GM23338 (cell line): ENCODE results near the gene GRK5.

Experiments
- CREB1 ChIP-seq: fragments of 250-450 bp; sonication (Bioruptor Pico); IDR thresholded peaks from 2 replicates; pipeline ENCODE4 v1.5.0; 2020; ENCODE audit warnings: low read depth, mild to moderate bottlenecking, moderate library complexity
- EZH2 ChIP-seq: fragments of 200-600 bp; sonication (generic); IDR thresholded peaks from one replicate; pipeline ENCODE4 v1.8.0; 2017; ENCODE audit warnings: antibody characterized with exemption, mild to moderate bottlenecking, low read depth; ENCODE audit not compliant: unreplicated experiment
- EZH2phosphoT487 ChIP-seq: fragments of 200-600 bp; sonication (generic); IDR thresholded peaks from one replicate; pipeline ENCODE4 v1.8.1; 2018; ENCODE audit warnings: antibody characterized with exemption; ENCODE audit not compliant: unreplicated experiment
- POLR2AphosphoS5 ChIP-seq: IDR thresholded peaks from 2 replicates; pipeline ENCODE4 v1.6.1; 2016; ENCODE audit warnings: antibody characterized with exemption, low read depth
- STAT1 ChIP-seq: IDR thresholded peaks from one replicate; pipeline ENCODE4 v1.6.1; 2016; ENCODE audit warnings: antibody characterized with exemption; ENCODE audit not compliant: unreplicated experiment
- ZNF331 ChIP-seq: fragments of 250-450 bp; sonication (Bioruptor Pico); IDR thresholded peaks from 2 replicates; pipeline ENCODE4 v1.5.0; 2020; ENCODE audit warnings: low read depth, mild to moderate bottlenecking, moderate library complexity
- ZNF462 ChIP-seq: fragments of 250-450 bp; sonication (Bioruptor Pico); IDR thresholded peaks from 2 replicates; pipeline ENCODE4 v1.5.0; 2020; ENCODE audit warnings: mild to moderate bottlenecking, moderate library complexity
- TF ChIP-seq, protein P1 (sequence below), 2 experiments: fragments of 200-600 bp in 1 of 2; sonication (generic) in 1 of 2; conservative IDR thresholded peaks; 2 replicates each; pipeline versions ENCODE4 v1.5.1 to v1.6.1; 2016 to 2017; ENCODE audit warnings: antibody characterized with exemption in 2 of 2, low read depth in 2 of 2, mild to moderate bottlenecking in 2 of 2, moderate library complexity in 1 of 2
- TF ChIP-seq, protein P2 (sequence below): IDR thresholded peaks from one replicate; pipeline ENCODE4 v1.6.1; 2018; ENCODE audit warnings: antibody characterized with exemption; ENCODE audit not compliant: unreplicated experiment
- TF ChIP-seq, protein P3 (sequence below): IDR thresholded peaks from 2 replicates; pipeline ENCODE4 v1.6.1; 2016; ENCODE audit warnings: antibody characterized with exemption

- TF ChIP-seq POLR2AphosphoS5 = no peak
- TF ChIP-seq, protein P1, sequence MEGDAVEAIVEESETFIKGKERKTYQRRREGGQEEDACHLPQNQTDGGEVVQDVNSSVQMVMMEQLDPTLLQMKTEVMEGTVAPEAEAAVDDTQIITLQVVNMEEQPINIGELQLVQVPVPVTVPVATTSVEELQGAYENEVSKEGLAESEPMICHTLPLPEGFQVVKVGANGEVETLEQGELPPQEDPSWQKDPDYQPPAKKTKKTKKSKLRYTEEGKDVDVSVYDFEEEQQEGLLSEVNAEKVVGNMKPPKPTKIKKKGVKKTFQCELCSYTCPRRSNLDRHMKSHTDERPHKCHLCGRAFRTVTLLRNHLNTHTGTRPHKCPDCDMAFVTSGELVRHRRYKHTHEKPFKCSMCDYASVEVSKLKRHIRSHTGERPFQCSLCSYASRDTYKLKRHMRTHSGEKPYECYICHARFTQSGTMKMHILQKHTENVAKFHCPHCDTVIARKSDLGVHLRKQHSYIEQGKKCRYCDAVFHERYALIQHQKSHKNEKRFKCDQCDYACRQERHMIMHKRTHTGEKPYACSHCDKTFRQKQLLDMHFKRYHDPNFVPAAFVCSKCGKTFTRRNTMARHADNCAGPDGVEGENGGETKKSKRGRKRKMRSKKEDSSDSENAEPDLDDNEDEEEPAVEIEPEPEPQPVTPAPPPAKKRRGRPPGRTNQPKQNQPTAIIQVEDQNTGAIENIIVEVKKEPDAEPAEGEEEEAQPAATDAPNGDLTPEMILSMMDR (conservative IDR thresholded peaks at IDR 0.05; ENCODE audit: low read depth in 2 of 2) = no peak
- no peak for TF ChIP-seq EZH2phosphoT487
- TF ChIP-seq, protein P2, sequence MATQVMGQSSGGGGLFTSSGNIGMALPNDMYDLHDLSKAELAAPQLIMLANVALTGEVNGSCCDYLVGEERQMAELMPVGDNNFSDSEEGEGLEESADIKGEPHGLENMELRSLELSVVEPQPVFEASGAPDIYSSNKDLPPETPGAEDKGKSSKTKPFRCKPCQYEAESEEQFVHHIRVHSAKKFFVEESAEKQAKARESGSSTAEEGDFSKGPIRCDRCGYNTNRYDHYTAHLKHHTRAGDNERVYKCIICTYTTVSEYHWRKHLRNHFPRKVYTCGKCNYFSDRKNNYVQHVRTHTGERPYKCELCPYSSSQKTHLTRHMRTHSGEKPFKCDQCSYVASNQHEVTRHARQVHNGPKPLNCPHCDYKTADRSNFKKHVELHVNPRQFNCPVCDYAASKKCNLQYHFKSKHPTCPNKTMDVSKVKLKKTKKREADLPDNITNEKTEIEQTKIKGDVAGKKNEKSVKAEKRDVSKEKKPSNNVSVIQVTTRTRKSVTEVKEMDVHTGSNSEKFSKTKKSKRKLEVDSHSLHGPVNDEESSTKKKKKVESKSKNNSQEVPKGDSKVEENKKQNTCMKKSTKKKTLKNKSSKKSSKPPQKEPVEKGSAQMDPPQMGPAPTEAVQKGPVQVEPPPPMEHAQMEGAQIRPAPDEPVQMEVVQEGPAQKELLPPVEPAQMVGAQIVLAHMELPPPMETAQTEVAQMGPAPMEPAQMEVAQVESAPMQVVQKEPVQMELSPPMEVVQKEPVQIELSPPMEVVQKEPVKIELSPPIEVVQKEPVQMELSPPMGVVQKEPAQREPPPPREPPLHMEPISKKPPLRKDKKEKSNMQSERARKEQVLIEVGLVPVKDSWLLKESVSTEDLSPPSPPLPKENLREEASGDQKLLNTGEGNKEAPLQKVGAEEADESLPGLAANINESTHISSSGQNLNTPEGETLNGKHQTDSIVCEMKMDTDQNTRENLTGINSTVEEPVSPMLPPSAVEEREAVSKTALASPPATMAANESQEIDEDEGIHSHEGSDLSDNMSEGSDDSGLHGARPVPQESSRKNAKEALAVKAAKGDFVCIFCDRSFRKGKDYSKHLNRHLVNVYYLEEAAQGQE = no peak
- no peak for TF ChIP-seq EZH2
- no peak for TF ChIP-seq CREB1
- TF ChIP-seq ZNF331 (CRISPR knock-in tag) = no peak
- TF ChIP-seq, protein P3, sequence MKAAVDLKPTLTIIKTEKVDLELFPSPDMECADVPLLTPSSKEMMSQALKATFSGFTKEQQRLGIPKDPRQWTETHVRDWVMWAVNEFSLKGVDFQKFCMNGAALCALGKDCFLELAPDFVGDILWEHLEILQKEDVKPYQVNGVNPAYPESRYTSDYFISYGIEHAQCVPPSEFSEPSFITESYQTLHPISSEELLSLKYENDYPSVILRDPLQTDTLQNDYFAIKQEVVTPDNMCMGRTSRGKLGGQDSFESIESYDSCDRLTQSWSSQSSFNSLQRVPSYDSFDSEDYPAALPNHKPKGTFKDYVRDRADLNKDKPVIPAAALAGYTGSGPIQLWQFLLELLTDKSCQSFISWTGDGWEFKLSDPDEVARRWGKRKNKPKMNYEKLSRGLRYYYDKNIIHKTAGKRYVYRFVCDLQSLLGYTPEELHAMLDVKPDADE = no peak
- TF ChIP-seq ZNF462 (CRISPR knock-in tag) = no peak
- no peak for TF ChIP-seq STAT1
Measured at GRCh38 chr10:119378737-119379067, 171.3 kb downstream of the GRK5 start.
